GM12878 (cell line): ENCODE data around the gene RNF167. TPM values are rescaled to one million over a fixed set of nuclear protein-coding genes. Genes with fewer than 3 reads are reported as not detected.

Experiments
- ATAC-seq: fragments of 200-7000 bp; cut with Tn5 transposase; 3 replicates; pipeline ENCODE4 v1.9.1; 2020; ENCODE audit warnings: mild to moderate bottlenecking, moderate library complexity
- BruUV-seq: library from RNA; stranded (reverse); fragments of 400-500 nt; replicated peaks from 2 replicates; lab custom pipeline; 2021; lab: Mats Ljungman, UMichigan
- CTCF ChIA-PET: fragments of 300-600 bp; sonication (Branson Sonifier 250); formaldehyde crosslinking; extraction: SDS; loops from one replicate; lab custom pipeline; 2021; ENCODE audit warnings: inconsistent platforms; lab: Yijun Ruan, JAX
- POLR2A ChIA-PET: fragments of 350-600 bp; formaldehyde crosslinking; extraction: SDS; loops from one replicate; lab custom pipeline; 2021; ENCODE audit warnings: inconsistent platforms; lab: Charles Lee
- RAD21 ChIA-PET: fragments of 300-600 bp; sonication (Branson Sonifier 250); formaldehyde crosslinking; loops from one replicate; lab custom pipeline; 2023; ENCODE audit warnings: antibody characterized with exemption; ENCODE audit not compliant: unreplicated experiment; lab: Charles Lee
- SMC1A ChIA-PET: fragments of 300-600 bp; sonication (Branson Sonifier 250); formaldehyde crosslinking; loops from one replicate; lab custom pipeline; 2023; ENCODE audit not compliant: unreplicated experiment, uncharacterized antibody; lab: Charles Lee
- DNase-seq: peaks from one replicate; pipeline ENCODE4 v3.0.0-alpha.2; 2011; ENCODE audit warnings: low read depth, low spot score
- FAIRE-seq: peaks from 3 replicates; lab custom pipeline; 2011; peaks lifted over from hg19 to GRCh38; lab: Jason Lieb, UNC
- H2AFZ ChIP-seq: 2 replicates; pipeline ENCODE4 v1.6.0; 2011; ENCODE audit warnings: low read depth, low read length, control low read depth; ENCODE audit not compliant: control insufficient read depth
- H3K27ac ChIP-seq: 2 replicates; pipeline ENCODE4 v1.5.1; 2011; ENCODE audit warnings: control low read depth; ENCODE audit not compliant: control insufficient read depth, insufficient read depth
- H3K27me3 ChIP-seq, 2 experiments: replicated peaks in 1 of 2; 2 replicates each; pipeline versions ENCODE4 v1.6.0 to v1.6.1; 2011; ENCODE audit warnings: low read length in 1 of 2; ENCODE audit not compliant: control insufficient read depth in 2 of 2, insufficient read depth in 2 of 2
- H3K36me3 ChIP-seq, 2 experiments: 2 replicates each; pipeline ENCODE4 v1.5.1; 2011; ENCODE audit warnings: low read length in 1 of 2; ENCODE audit not compliant: control insufficient read depth in 2 of 2, insufficient read depth in 2 of 2
- H3K4me1 ChIP-seq: 2 replicates; pipeline ENCODE4 v1.6.1; 2011; ENCODE audit warnings: mild to moderate bottlenecking, low read length, moderate library complexity, mixed read lengths; ENCODE audit not compliant: control insufficient read depth, insufficient read depth
- H3K4me2 ChIP-seq: 2 replicates; pipeline ENCODE4 v1.6.0; 2011; ENCODE audit warnings: control low read depth; ENCODE audit not compliant: control insufficient read depth, insufficient read depth
- H3K4me3 ChIP-seq: fragments of 200-600 bp; sonication (generic); 2 replicates; pipeline ENCODE4 v1.5.1; 2016
- H3K79me2 ChIP-seq: 2 replicates; pipeline ENCODE4 v1.6.0; 2011; ENCODE audit warnings: low read length; ENCODE audit not compliant: control insufficient read depth, insufficient read depth
- H3K9ac ChIP-seq: 2 replicates; pipeline ENCODE4 v1.8.0; 2011; ENCODE audit warnings: low read length, control low read depth, mixed read lengths; ENCODE audit not compliant: control insufficient read depth, insufficient read depth
- H3K9me3 ChIP-seq: replicated peaks from 3 replicates; pipeline ENCODE4 v1.5.1; 2011; ENCODE audit warnings: mild to moderate bottlenecking, low read length; ENCODE audit not compliant: control insufficient read depth, insufficient read depth
- H4K20me1 ChIP-seq: 2 replicates; pipeline ENCODE4 v1.6.0; 2011; ENCODE audit not compliant: control insufficient read depth, insufficient read depth
- IRF4 ChIP-seq: IDR thresholded peaks from 2 replicates; pipeline ENCODE4 v1.6.1; 2011; ENCODE audit warnings: low read depth, low read length
- NFIC ChIP-seq: IDR thresholded peaks from 2 replicates; pipeline ENCODE4 v1.6.1; 2012; ENCODE audit warnings: low read depth, mild to moderate bottlenecking, inconsistent platforms, low read length, moderate library complexity
- POLR2AphosphoS5 ChIP-seq: IDR thresholded peaks from 2 replicates; pipeline ENCODE4 v1.6.1; 2011; ENCODE audit warnings: mild to moderate bottlenecking, low read length, inconsistent platforms
- SKIL ChIP-seq: fragments of 450-650 bp; IDR thresholded peaks from 2 replicates; pipeline ENCODE4 v1.6.1; 2017; ENCODE audit warnings: mild to moderate bottlenecking, low read depth, inconsistent platforms; ENCODE audit not compliant: poor library complexity, severe bottlenecking
- WGBS: methylation state at CpG from one replicate; pipeline ENCODE4 v1.1.6; 2016; ENCODE audit warnings: low lambda C conversion rate; ENCODE audit not compliant: insufficient replicate concordance, insufficient coverage; ENCODE audit errors: missing lambda C conversion rate; 5-methylcytosine and 5-hydroxymethylcytosine counted together
- in situ Hi-C: fragments of 300-500 bp; cut with MboI; formaldehyde crosslinking; loops from 9 replicates; pipeline ENCODE4 v1.14.3; 2018; ENCODE audit warnings: mixed read lengths
- intact Hi-C: fragments of 100-400 bp; cut with micrococcal nuclease; formaldehyde crosslinking; loops from one replicate; pipeline ENCODE4 v1.14.2; 2022; ENCODE audit not compliant: unreplicated experiment
- polyA plus RNA-seq, 11 experiments: library from polyadenylated mRNA; depleted of rRNA in 4 of 11; unstranded in 6 of 11; stranded (reverse) in 5 of 11; fragments of >200 nt; fragmentation: Nextera tagmentation in 4 of 11; fragmentation: Illumina TruSeq in 1 of 11; extraction: Ambion mirVana in 4 of 11; extraction: Trizol in 1 of 11; gene quantifications; 1 replicate in 1 of 11; 2 replicates in 10 of 11; pipeline versions ENCODE4 v1.2.1 to v1.2.3, GENCODE V29; 2011 to 2016; ENCODE audit warnings: inconsistent platforms in 2 of 11, missing spikeins in 2 of 11, low read depth in 1 of 11
- total RNA-seq, 4 experiments: library from RNA; depleted of rRNA in 3 of 4; stranded (reverse); fragments of >200 nt in 3 of 4; fragmentation: Illumina TruSeq in 1 of 4; extraction: Trizol in 1 of 4; gene quantifications; 2 replicates each; pipeline versions ENCODE4 v1.2.1 to v1.2.3, GENCODE V29; 2013 to 2021

RNF167 gene
- total and polyA plus RNA-seq, 10 of the 15 experiments (the other 5 are each of a cell fraction or from before 2014, with no cell fraction given), result 33.6 to 147 (median 57.6) TPM

DNA sequence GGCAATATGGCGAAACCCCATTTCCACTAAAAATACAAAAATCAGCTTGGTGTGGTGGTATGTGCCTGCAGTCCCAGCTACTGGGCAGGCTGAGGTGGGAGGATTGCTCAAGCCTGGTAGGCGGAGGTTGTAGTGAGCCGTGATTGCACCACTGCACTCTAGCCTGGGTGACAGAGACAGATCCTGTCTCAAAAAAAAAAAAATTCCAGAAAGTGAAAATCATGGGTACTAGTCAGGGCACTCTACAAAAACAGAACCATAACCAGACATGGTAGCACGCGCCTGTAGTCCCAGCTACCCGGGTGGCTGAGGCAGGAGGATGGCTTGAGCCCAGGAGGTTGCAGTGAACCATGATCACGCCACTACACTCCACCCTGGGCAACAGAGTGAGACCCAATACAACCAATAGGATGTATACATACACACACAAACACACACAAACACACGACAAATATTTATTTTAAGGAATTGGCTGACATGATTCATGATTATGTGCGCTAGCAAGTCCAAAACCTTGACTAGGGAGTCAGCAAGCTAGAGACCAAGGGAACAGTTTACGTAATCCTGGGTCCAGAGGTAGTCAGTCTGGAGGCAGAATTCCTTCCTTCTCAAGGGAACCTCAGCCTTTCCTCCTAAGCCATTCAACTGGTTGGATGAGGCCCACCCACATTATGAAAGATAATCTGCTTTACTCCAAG is 19.6 kb upstream of the RNF167 start:
- Histone ChIP-seq H3K36me3 (no peaks in the 10 kb centered on the region), H3K79me2 (no peaks in the 10 kb centered on the region), H3K4me1 (no peaks in the 10 kb centered on the region), H4K20me1 (no peaks in the 10 kb centered on the region), H3K9me3 (no peaks in the 10 kb centered on the region), H3K4me3 (no peak overlapping the region), H3K4me2 (no peak overlapping the region), H3K27ac (no peak overlapping the region), H3K27me3 (no peaks in the 10 kb centered on the region), H3K9ac (no peak overlapping the region), H2AFZ (no peak overlapping the region)
- no peak for FAIRE-seq
- ATAC-seq, result no peak
- WGBS, result 91% methylated on average over 10 of the region's 10 CpGs
- in situ Hi-C loops (no loop called here), intact Hi-C loops (no loop called here)
- ChIA-PET CTCF (interaction anchor here (1.3 kb wide), 1 partner anchor 11 kb away, joined by 4 read pairs; no protein-coding TSS in a partner anchor), POLR2A (interaction anchor here (1.2 kb wide), 1 partner anchor 20 kb away, joined by 3 read pairs; the partner anchor contains the start of genes RNF167 and SLC25A11), SMC1A (interaction anchor here (0.9 kb wide), 1 partner anchor 19 kb away, joined by 3 read pairs; no protein-coding TSS in a partner anchor), RAD21 (interaction anchor here (1.8 kb wide), 1 partner anchor 11 kb away, joined by 4 read pairs; no protein-coding TSS in a partner anchor)
- no TSS peak for BruUV-seq
- TF ChIP-seq SKIL (no peak), NFIC (no peak), IRF4 (no peak), POLR2AphosphoS5 (no peak)
- no peak for DNase-seq
